Body of pancreas (tissue), 4 donors: ENCODE data around the gene DKK3.

Experiments
- CTCF ChIP-seq, 7 experiments: fragments of 450-650 bp in 4 of 7; fragments of 200-600 bp in 3 of 7; sonication (generic) in 3 of 7; IDR thresholded peaks; one replicate each; pipeline ENCODE4 v1.5.1; 2016 to 2019; ENCODE audit warnings: antibody characterized with exemption in 7 of 7
- POLR2A ChIP-seq, 3 donors: fragments of 450-650 bp; IDR thresholded peaks; one replicate each; pipeline ENCODE4 v1.6.1; 2016; ENCODE audit warnings: antibody characterized with exemption in 3 of 3, mild to moderate bottlenecking in 2 of 3

GRCh38 chr11:11944444-11944843 lies 64.0 kb downstream of the DKK3 start:
- no peak for TF ChIP-seq CTCF (IDR thresholded peaks at IDR 0.05)
- no peak for TF ChIP-seq POLR2A (IDR thresholded peaks at IDR 0.05)
